ENCODE data around the gene TSNAXIP1.

DNA sequence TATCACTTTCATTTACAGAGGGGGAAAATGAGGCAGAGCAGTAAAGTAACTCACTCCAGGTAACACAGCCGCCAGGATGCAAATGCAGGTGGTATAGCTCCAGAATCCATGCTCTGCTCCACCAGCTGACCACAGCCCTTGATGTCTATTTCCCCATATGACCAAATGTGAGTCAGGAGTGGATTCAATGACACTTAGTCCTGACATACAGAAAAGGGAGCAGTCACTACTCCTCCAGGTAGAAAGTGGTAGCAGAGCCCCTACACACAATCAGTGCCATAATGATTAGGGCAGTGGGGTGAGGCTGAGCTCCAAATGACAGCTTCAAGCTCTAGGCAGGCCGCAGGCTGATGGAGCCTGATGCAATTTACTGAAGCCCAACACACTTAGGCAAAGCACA is 44.3 kb upstream of the TSNAXIP1 start:
- TF ChIP-seq, protein P1, sequence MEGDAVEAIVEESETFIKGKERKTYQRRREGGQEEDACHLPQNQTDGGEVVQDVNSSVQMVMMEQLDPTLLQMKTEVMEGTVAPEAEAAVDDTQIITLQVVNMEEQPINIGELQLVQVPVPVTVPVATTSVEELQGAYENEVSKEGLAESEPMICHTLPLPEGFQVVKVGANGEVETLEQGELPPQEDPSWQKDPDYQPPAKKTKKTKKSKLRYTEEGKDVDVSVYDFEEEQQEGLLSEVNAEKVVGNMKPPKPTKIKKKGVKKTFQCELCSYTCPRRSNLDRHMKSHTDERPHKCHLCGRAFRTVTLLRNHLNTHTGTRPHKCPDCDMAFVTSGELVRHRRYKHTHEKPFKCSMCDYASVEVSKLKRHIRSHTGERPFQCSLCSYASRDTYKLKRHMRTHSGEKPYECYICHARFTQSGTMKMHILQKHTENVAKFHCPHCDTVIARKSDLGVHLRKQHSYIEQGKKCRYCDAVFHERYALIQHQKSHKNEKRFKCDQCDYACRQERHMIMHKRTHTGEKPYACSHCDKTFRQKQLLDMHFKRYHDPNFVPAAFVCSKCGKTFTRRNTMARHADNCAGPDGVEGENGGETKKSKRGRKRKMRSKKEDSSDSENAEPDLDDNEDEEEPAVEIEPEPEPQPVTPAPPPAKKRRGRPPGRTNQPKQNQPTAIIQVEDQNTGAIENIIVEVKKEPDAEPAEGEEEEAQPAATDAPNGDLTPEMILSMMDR (conservative IDR thresholded peaks at IDR 0.05; ENCODE audit: low read depth in 2 of 2) = no peak
- no peak for TF ChIP-seq EZH2 (IDR thresholded peaks at IDR 0.05; ENCODE audit: low read depth, unreplicated experiment)
- no peak for TF ChIP-seq EZH2phosphoT487 (IDR thresholded peaks at IDR 0.05; ENCODE audit: unreplicated experiment)

All from GM23338 (cell line).